Subcutaneous abdominal adipose tissue (tissue), 5 donors: ENCODE measurements around the gene GNAS-AS1.

Experiments used
- H3K27ac ChIP-seq: one replicate; pipeline ENCODE4 v1.7.0; 2013; ENCODE audit warnings: low read depth, mild to moderate bottlenecking, inconsistent platforms, low read length, moderate library complexity
- H3K27me3 ChIP-seq, 5 donors: one replicate each; pipeline ENCODE4 v1.7.0; 2013; ENCODE audit warnings: low read length in 5 of 5, inconsistent platforms in 1 of 5; ENCODE audit not compliant: control insufficient read depth in 5 of 5, insufficient read depth in 4 of 5
- H3K36me3 ChIP-seq, 5 donors: one replicate each; pipeline ENCODE4 v1.7.0; 2013; ENCODE audit warnings: low read length in 5 of 5; ENCODE audit not compliant: control insufficient read depth in 5 of 5, insufficient read depth in 5 of 5
- H3K4me1 ChIP-seq, 5 donors: one replicate each; pipeline ENCODE4 v1.7.0; 2013; ENCODE audit warnings: low read length in 5 of 5, mild to moderate bottlenecking in 3 of 5, moderate library complexity in 1 of 5; ENCODE audit not compliant: control insufficient read depth in 5 of 5, insufficient read depth in 5 of 5
- H3K4me3 ChIP-seq, 5 donors: one replicate each; pipeline ENCODE4 v1.7.0; 2013; ENCODE audit warnings: low read length in 5 of 5, low read depth in 1 of 5
- H3K9ac ChIP-seq, 5 donors: one replicate each; pipeline ENCODE4 v1.7.0; 2013; ENCODE audit warnings: low read length in 5 of 5, mild to moderate bottlenecking in 4 of 5, moderate library complexity in 3 of 5
- H3K9me3 ChIP-seq, 5 donors: one replicate each; pipeline ENCODE4 v1.7.0; 2013; ENCODE audit warnings: low read length in 5 of 5; ENCODE audit not compliant: control insufficient read depth in 5 of 5
- donor health status: healthy.
- donor health status: healthy.
- donor health status: healthy.
- donor health status: healthy.
- donor health status: healthy.

The GNAS-AS1 gene

GRCh38 chr20:58850693-58851174 lies at the start of gene GNAS-AS1:
TSS of gene GNAS-AS1 (minus strand) at chr20:58850902.
- peaks cover 13 to 48% (median 32%) of the 10 kb centered on the region in 5 donors for H3K27me3 ChIP-seq
- peak within 1 kb of the TSS; percentile 10 for H3K27ac ChIP-seq
- no peaks in the 10 kb centered on the region for H3K9me3 ChIP-seq
- no peaks in the 10 kb centered on the region for H3K36me3 ChIP-seq
- H3K9ac ChIP-seq, result peak within 1 kb of the TSS in 1 of 5 donors; percentile 35
- H3K4me1 ChIP-seq, result peaks cover 0 to 44% (median 31%) of the 10 kb centered on the region in 5 donors
- peak within 1 kb of the TSS; percentile 47 to 71 (median 59) for H3K4me3 ChIP-seq

GRCh38 chr20:58900397-58900796 lies 49.7 kb upstream of the GNAS-AS1 start:
- H3K27me3 ChIP-seq, result no peaks in the 10 kb centered on the region
- peaks cover 18 to 40% (median 31%) of the 10 kb centered on the region in 5 donors for H3K36me3 ChIP-seq
- peak overlapping the region; percentile 54 for H3K27ac ChIP-seq
- H3K9me3 ChIP-seq, result no peaks in the 10 kb centered on the region
- no peak overlapping the region for H3K9ac ChIP-seq
- H3K4me3 ChIP-seq, result no peak overlapping the region
- H3K4me1 ChIP-seq, result peaks cover 12 to 73% (median 58%) of the 10 kb centered on the region in 5 donors

- no peaks in the 10 kb centered on the region for H3K9me3 ChIP-seq
- no peak overlapping the region for H3K9ac ChIP-seq
- no peaks in the 10 kb centered on the region for H3K27me3 ChIP-seq
- H3K36me3 ChIP-seq, result peaks cover 10 to 32% (median 25%) of the 10 kb centered on the region in 5 donors
- no peak overlapping the region for H3K4me3 ChIP-seq
- H3K27ac ChIP-seq, result no peak overlapping the region
- H3K4me1 ChIP-seq, result peaks cover 15 to 78% (median 67%) of the 10 kb centered on the region in 5 donors
These were observed 48.8 kb upstream of the GNAS-AS1 start for GRCh38 chr20:58899512-58899911.

GRCh38 chr20:58898629-58899408 lies 48.1 kb upstream of the GNAS-AS1 start:
- peak overlapping the region; percentile 20 for H3K27ac ChIP-seq

GRCh38 chr20:58897488-58897887 lies 46.8 kb upstream of the GNAS-AS1 start:
- no peak overlapping the region for H3K4me3 ChIP-seq
- no peak overlapping the region for H3K27ac ChIP-seq
- peaks cover 2 to 17% (median 9%) of the 10 kb centered on the region in 5 donors for H3K36me3 ChIP-seq
- H3K27me3 ChIP-seq, result no peaks in the 10 kb centered on the region
- peak overlapping the region in 1 of 5 donors; percentile 33 for H3K9ac ChIP-seq
- no peaks in the 10 kb centered on the region for H3K9me3 ChIP-seq
- peaks cover 16 to 86% (median 77%) of the 10 kb centered on the region in 5 donors for H3K4me1 ChIP-seq

More at GRCh38 chr20:58898629-58899408, 48.1 kb upstream of the GNAS-AS1 start:
- no peaks in the 10 kb centered on the region for H3K27me3 ChIP-seq
- peak overlapping the region in 2 of 5 donors; percentile 13 to 30 for H3K4me3 ChIP-seq
- peaks cover 18 to 85% (median 74%) of the 10 kb centered on the region in 5 donors for H3K4me1 ChIP-seq
- peaks cover 3 to 25% (median 18%) of the 10 kb centered on the region in 5 donors for H3K36me3 ChIP-seq
- H3K9ac ChIP-seq, result peak overlapping the region in 1 of 5 donors; percentile 9
- no peaks in the 10 kb centered on the region for H3K9me3 ChIP-seq

GRCh38 chr20:58896820-58897219 lies 46.1 kb upstream of the GNAS-AS1 start:
- Histone ChIP-seq H3K9me3 (no peaks in the 10 kb centered on the region), H3K4me1 (peaks cover 16 to 84% (median 76%) of the 10 kb centered on the region in 5 donors), H3K36me3 (peaks cover 2 to 11% (median 3%) of the 10 kb centered on the region in 5 donors), H3K27ac (no peak overlapping the region), H3K9ac (no peak overlapping the region), H3K4me3 (no peak overlapping the region), H3K27me3 (no peaks in the 10 kb centered on the region)

GRCh38 chr20:58895448-58896180 lies 44.9 kb upstream of the GNAS-AS1 start:
- Histone ChIP-seq H3K36me3 (peaks cover 2 to 9% (median 3%) of the 10 kb centered on the region in 5 donors), H3K9me3 (no peaks in the 10 kb centered on the region), H3K27ac (peak overlapping the region; percentile 55), H3K9ac (peak overlapping the region in 3 of 5 donors; percentile 23 to 59 (median 28)), H3K27me3 (no peaks in the 10 kb centered on the region), H3K4me1 (peaks cover 16 to 78% (median 71%) of the 10 kb centered on the region in 5 donors), H3K4me3 (peak overlapping the region; percentile 3 to 54 (median 32))

- peak overlapping the region; percentile 23 to 68 (median 41) for H3K9ac ChIP-seq
- peak overlapping the region; percentile 55 for H3K27ac ChIP-seq
- peaks cover 0 to 9% (median 3%) of the 10 kb centered on the region in 5 donors for H3K36me3 ChIP-seq
- no peaks in the 10 kb centered on the region for H3K9me3 ChIP-seq
- peaks cover 14 to 73% (median 70%) of the 10 kb centered on the region in 5 donors for H3K4me1 ChIP-seq
- no peaks in the 10 kb centered on the region for H3K27me3 ChIP-seq
- peak overlapping the region; percentile 3 to 54 (median 32) for H3K4me3 ChIP-seq
These were observed 44.1 kb upstream of the GNAS-AS1 start for GRCh38 chr20:58894652-58895447.

- peak overlapping the region; percentile 6 to 83 (median 37) for H3K4me3 ChIP-seq
- H3K9me3 ChIP-seq, result no peaks in the 10 kb centered on the region
- H3K36me3 ChIP-seq, result peaks cover 0 to 2% (median 0%) of the 10 kb centered on the region in 5 donors
- peaks cover 11 to 62% (median 57%) of the 10 kb centered on the region in 5 donors for H3K4me1 ChIP-seq
- H3K27ac ChIP-seq, result peak overlapping the region; percentile 96
- no peaks in the 10 kb centered on the region for H3K27me3 ChIP-seq
- H3K9ac ChIP-seq, result peak overlapping the region in 3 of 5 donors; percentile 15 to 78 (median 68)
These were observed 42.8 kb upstream of the GNAS-AS1 start for GRCh38 chr20:58893355-58894120.
